MCF 10A (cell line): ENCODE results near the gene RALBP1. TPM values are rescaled to one million over a fixed set of nuclear protein-coding genes. Genes with fewer than 3 reads are reported as not detected.
"Not testable (repeated sequence)": the region's sequence is repeated elsewhere in the genome, so short reads cannot be mapped to it uniquely, and the experiment has no call there.

ENCODE experiments used
- BruUV-seq: library from RNA; stranded (reverse); fragments of 400-500 nt; replicated peaks from 2 replicates; lab custom pipeline; 2021; lab: Mats Ljungman, UMichigan
- CTCF ChIA-PET: fragments of 300-600 bp; sonication (Branson Sonifier 250); formaldehyde crosslinking; extraction: SDS; loops from one replicate; lab custom pipeline; 2021; ENCODE audit warnings: antibody characterized with exemption, inconsistent platforms; lab: Yijun Ruan, JAX
- POLR2A ChIA-PET: fragments of 300-600, 350-650 bp; sonication (Branson Sonifier 250); formaldehyde crosslinking; extraction: SDS; loops from one replicate; lab custom pipeline; 2020; ENCODE audit warnings: antibody characterized with exemption, inconsistent platforms; lab: Yijun Ruan, JAX
- DNase-seq: peaks from one replicate; pipeline ENCODE4 v3.0.0-alpha.2; 2018; ENCODE audit not compliant: unreplicated experiment
- H3K27ac Mint-ChIP-seq: one replicate; pipeline ENCODE4 v1.8.0; 2022; ENCODE audit warnings: mild to moderate bottlenecking, low read depth, mixed read lengths; ENCODE audit not compliant: unreplicated experiment
- H3K27me3 Mint-ChIP-seq: one replicate; pipeline ENCODE4 v1.8.0; 2022; ENCODE audit warnings: mixed read lengths; ENCODE audit not compliant: insufficient read depth, unreplicated experiment
- H3K36me3 Mint-ChIP-seq: one replicate; pipeline ENCODE4 v1.8.0; 2022; ENCODE audit warnings: mild to moderate bottlenecking, moderate library complexity, mixed read lengths; ENCODE audit not compliant: insufficient read depth, unreplicated experiment
- H3K4me1 Mint-ChIP-seq: one replicate; pipeline ENCODE4 v1.8.0; 2022; ENCODE audit warnings: mixed read lengths; ENCODE audit not compliant: insufficient read depth, unreplicated experiment
- H3K4me3 Mint-ChIP-seq: one replicate; pipeline ENCODE4 v1.8.0; 2022; ENCODE audit warnings: mild to moderate bottlenecking, moderate library complexity, mixed read lengths; ENCODE audit not compliant: unreplicated experiment
- H3K9me3 Mint-ChIP-seq: one replicate; pipeline ENCODE4 v1.8.0; 2022; ENCODE audit warnings: mixed read lengths; ENCODE audit not compliant: unreplicated experiment
- intact Hi-C: fragments of 100-400 bp; cut with micrococcal nuclease; formaldehyde crosslinking; loops from 2 replicates; pipeline ENCODE4 v1.14.1; 2022
- total RNA-seq: library from RNA; stranded (reverse); gene quantifications from 2 replicates; pipeline ENCODE4 v1.2.3, GENCODE V29; 2022
- TF ChIP-seq, protein P1 (sequence below): fragments of 200-600 bp; IDR thresholded peaks from one replicate; pipeline ENCODE4 v1.8.0; 2022; ENCODE audit warnings: antibody characterized with exemption, mild to moderate bottlenecking; ENCODE audit not compliant: unreplicated experiment

The RALBP1 gene
- total RNA-seq, 1 experiment from 2014 or later: 47.0 TPM

- TF ChIP-seq, protein P1, sequence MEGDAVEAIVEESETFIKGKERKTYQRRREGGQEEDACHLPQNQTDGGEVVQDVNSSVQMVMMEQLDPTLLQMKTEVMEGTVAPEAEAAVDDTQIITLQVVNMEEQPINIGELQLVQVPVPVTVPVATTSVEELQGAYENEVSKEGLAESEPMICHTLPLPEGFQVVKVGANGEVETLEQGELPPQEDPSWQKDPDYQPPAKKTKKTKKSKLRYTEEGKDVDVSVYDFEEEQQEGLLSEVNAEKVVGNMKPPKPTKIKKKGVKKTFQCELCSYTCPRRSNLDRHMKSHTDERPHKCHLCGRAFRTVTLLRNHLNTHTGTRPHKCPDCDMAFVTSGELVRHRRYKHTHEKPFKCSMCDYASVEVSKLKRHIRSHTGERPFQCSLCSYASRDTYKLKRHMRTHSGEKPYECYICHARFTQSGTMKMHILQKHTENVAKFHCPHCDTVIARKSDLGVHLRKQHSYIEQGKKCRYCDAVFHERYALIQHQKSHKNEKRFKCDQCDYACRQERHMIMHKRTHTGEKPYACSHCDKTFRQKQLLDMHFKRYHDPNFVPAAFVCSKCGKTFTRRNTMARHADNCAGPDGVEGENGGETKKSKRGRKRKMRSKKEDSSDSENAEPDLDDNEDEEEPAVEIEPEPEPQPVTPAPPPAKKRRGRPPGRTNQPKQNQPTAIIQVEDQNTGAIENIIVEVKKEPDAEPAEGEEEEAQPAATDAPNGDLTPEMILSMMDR: no peak
- Mint-ChIP-seq H3K27me3 (no peaks in the 10 kb centered on the region), H3K9me3 (no peaks in the 10 kb centered on the region), H3K27ac (peak overlapping the region; percentile 84), H3K36me3 (no peaks in the 10 kb centered on the region), H3K4me3 (peak overlapping the region; percentile 2), H3K4me1 (peaks cover 12% of the 10 kb centered on the region)
- intact Hi-C loops: no loop called here
- BruUV-seq: no TSS peak
- CTCF ChIA-PET: interaction anchor here (0.6 to 0.8 kb wide), 4 partner anchors 32 to 802 kb away, joined by 3 to 4 read pairs (median 3); no protein-coding TSS in a partner anchor
- POLR2A ChIA-PET: interaction anchor here (0.9 to 1.8 kb wide), 5 partner anchors 10 to 78 kb away, joined by 3 to 7 read pairs (median 6); no protein-coding TSS in a partner anchor
- DNase-seq: peak; percentile 9
These were observed 46.3 kb upstream of the RALBP1 start for GRCh38 chr18:9428862-9429661.

- H3K4me1 Mint-ChIP-seq: peaks cover 12% of the 10 kb centered on the region
- peak overlapping the region; percentile 84 for H3K27ac Mint-ChIP-seq
- ChIA-PET POLR2A (interaction anchor here (0.9 to 1.8 kb wide), 4 partner anchors 11 to 67 kb away, joined by 3 to 7 read pairs (median 6); no protein-coding TSS in a partner anchor), CTCF (interaction anchor here (0.6 to 0.8 kb wide), 2 partner anchors 32 to 454 kb away, joined by 3 to 4 read pairs; no protein-coding TSS in a partner anchor)
- H3K4me3 Mint-ChIP-seq: no peak overlapping the region
- BruUV-seq: no TSS peak
- no peaks in the 10 kb centered on the region for H3K9me3 Mint-ChIP-seq
- TF ChIP-seq, protein P1: no peak
- H3K27me3 Mint-ChIP-seq: no peaks in the 10 kb centered on the region
- no peak for DNase-seq
- no peaks in the 10 kb centered on the region for H3K36me3 Mint-ChIP-seq
- intact Hi-C loops: no loop called here
These were observed 45.7 kb upstream of the RALBP1 start for GRCh38 chr18:9429662-9429993.

- H3K27ac Mint-ChIP-seq, BruUV-seq, intact Hi-C loops, H3K27me3 Mint-ChIP-seq, H3K9me3 Mint-ChIP-seq, H3K4me3 Mint-ChIP-seq, DNase-seq, H3K36me3 Mint-ChIP-seq: not testable (repeated sequence)
- POLR2A ChIA-PET: interaction anchor here (1.8 kb wide), 2 partner anchors 11 to 46 kb away, joined by 6 read pairs; no protein-coding TSS in a partner anchor
- peaks cover 12% of the 10 kb centered on the region for H3K4me1 Mint-ChIP-seq
- CTCF ChIA-PET: interaction anchor here (0.6 kb wide), 1 partner anchor 67 kb away, joined by 3 read pairs; no protein-coding TSS in a partner anchor
These were observed 45.0 kb upstream of the RALBP1 start for GRCh38 chr18:9430315-9430714.

- BruUV-seq: no TSS peak
- ChIA-PET CTCF (interaction anchor here (0.7 to 1.1 kb wide), 2 partner anchors 10 to 48 kb away, joined by 3 to 5 read pairs; no protein-coding TSS in a partner anchor), POLR2A (no interaction called here)
- H3K36me3 Mint-ChIP-seq: no peaks in the 10 kb centered on the region
- H3K4me3 Mint-ChIP-seq: no peak overlapping the region
- H3K9me3 Mint-ChIP-seq: no peaks in the 10 kb centered on the region
- no peak for DNase-seq
- no peak overlapping the region for H3K27ac Mint-ChIP-seq
- intact Hi-C loops: no loop called here
- H3K4me1 Mint-ChIP-seq: peaks cover 12% of the 10 kb centered on the region
- TF ChIP-seq, protein P1: no peak
- H3K27me3 Mint-ChIP-seq: no peaks in the 10 kb centered on the region
These were observed 44.0 kb upstream of the RALBP1 start for GRCh38 chr18:9431296-9431695.

GRCh38 chr18:9433122-9433521, 42.2 kb upstream of the RALBP1 start:
- H3K36me3 Mint-ChIP-seq, POLR2A ChIA-PET, H3K27me3 Mint-ChIP-seq, H3K27ac Mint-ChIP-seq, intact Hi-C loops, H3K9me3 Mint-ChIP-seq, CTCF ChIA-PET, DNase-seq, H3K4me3 Mint-ChIP-seq, BruUV-seq: not testable (repeated sequence)
- H3K4me1 Mint-ChIP-seq: peaks cover 12% of the 10 kb centered on the region
